NCI-H1092 (cell line): ENCODE results near the gene PDK2.

Source experiments
- DNase-seq: peaks from one replicate; lab custom pipeline; 2025; lab: John Stamatoyannopoulos, UW

PDK2 gene

DNA sequence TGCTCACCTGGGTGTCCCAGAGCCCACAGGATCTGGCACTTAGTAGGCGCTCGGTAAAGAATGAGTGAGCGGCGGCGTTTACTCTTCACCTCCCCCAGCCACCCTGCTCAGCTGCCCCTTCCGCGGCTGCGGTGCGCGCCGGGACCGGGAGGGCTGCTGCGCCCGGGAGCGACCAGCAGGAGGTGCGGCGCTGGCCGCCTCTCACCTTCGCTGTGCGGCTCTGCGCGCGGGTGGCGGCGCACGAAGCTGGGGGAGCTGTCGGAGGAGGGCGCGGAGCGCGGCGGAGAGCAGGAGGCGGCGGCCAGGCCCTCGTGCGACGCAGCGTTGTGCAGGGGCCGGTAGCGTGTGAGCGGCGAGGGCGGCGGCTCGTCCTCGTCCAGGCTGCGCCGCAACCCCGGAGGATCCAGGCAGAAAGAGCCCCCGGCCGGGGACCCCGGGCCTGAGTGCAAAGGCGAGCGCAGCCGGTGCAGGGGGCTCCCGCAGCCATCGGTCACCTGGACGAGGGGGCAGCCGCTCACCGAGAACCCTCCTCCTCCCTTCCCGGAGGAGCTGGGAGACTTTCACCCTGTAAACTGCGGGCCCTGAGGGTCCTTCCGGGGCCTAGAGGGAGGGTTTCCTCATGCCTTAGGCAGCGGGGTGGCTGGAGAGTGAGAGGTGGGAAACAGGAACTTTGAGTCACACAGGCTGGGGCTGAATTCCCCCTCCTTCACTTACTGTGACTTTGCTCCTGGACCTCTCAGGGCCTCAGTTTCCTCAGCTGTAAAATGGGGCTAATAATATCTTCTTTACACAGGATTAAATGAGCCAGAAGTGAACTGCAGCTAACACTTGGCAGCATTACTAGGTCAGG lies 22.3 kb downstream of the PDK2 start:
- peak; percentile 50 for DNase-seq

DNA sequence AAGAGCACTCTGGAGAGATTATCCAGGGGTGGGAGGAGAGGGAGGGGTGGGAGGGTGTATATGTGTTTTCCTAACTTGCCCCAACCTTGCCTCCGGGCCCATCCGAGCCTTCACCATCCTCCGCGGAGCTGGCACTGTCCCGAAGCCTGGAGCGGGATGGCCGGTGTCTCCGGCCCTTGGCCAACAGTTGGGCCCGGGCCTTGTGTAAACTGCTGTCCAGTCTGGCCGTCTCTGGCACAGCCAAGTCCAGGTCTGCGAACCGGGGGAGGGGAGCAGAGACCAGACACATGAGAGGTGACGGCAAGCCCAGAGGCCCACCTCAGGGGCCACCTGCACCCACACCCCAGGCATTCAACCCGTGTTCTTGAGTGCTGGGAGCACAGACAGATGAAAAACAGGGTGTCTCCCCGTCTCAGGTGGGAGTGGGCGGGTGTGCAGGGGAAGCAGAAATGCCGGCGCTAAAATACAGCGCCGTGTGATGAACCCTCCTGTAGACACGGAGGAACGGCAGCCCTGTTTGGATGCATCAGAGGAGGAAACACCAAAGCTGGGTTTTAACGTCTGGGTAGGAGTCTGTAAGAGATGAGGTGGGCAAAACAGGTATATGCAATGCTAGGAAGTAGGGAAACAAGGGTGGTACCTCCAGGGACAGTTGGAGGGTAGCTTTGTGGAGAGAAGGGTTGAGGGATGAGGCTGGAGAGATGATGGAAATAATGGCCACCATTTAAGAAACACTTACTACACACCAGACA lies 23.1 kb downstream of the PDK2 start:
- DNase-seq: no peak

GRCh38 chr17:50118828-50119218 lies 23.7 kb downstream of the PDK2 start:
- no peak for DNase-seq

- DNase-seq: no peak
Observed at GRCh38 chr17:50120475-50121253, 25.5 kb downstream of the PDK2 start.

- DNase-seq: no peak
Observed at GRCh38 chr17:50122945-50123344, 27.8 kb downstream of the PDK2 start.

DNA sequence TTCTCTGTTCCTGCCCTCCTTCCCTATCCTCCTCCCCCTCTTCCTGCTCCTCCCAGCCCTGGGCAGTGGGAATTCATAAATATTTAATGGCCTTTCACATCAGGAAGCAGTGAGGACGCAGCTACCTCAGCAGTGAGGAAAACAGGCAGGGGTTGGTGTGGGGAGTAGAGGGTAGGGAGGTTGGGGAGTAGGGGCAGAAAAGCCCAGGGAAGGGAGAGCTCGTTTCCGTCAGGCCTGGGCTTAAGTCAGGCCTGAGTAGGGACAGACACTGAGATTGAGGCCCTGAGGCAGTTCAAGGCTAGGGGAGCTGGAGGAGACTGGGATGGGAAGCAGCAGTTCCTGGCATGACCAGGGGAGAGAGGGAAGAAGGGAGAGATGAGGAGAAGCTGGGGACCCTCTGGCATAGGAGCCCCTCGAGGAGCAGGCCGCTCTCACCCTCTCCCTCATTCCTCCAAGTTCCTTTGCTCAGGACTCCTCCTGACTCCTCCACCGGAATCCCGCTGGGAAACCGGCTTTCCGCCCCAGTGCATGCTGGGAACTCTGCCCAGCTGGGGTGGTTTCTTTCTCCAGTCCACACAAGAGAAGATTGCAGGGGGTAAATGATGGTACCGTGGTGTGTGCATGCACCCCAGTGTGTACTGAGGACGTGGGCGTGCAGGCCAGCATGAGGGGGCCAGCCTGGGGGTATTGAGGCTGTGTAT lies 28.6 kb downstream of the PDK2 start:
- DNase-seq: peak; percentile 12

DNA sequence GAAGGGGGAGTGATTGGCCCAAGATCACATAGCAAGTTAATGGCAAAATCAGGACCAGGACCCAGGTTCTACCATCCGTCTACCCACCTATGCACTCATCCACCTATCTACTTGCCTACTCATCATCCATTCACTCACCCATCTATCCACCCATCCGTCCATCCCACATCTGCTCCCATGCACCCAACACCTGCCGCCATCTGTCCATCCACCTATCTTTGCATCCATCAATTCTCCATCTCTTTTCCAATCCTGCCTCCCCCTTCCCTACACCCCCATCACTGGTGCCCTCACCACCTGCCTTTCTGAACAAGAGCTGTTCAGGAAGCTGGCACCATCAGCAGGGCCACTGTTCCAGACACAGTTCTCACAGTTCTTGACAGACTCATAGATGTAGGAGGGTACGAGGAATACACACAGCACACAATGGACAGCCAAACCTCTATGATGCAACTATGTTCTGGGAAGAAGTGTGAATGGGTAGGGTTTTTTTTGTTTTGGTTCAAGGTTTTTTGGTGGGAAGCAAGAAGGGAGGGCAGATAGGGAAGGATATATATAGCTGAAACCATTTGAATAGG lies 30.4 kb downstream of the PDK2 start:
- no peak for DNase-seq

GRCh38 chr17:50127697-50128361 lies 32.7 kb downstream of the PDK2 start:
- no peak for DNase-seq

- DNase-seq: no peak
Observed at GRCh38 chr17:50128441-50129352, 33.5 kb downstream of the PDK2 start.

- DNase-seq: no peak
Observed at GRCh38 chr17:50129353-50129727, 34.2 kb downstream of the PDK2 start.

DNA sequence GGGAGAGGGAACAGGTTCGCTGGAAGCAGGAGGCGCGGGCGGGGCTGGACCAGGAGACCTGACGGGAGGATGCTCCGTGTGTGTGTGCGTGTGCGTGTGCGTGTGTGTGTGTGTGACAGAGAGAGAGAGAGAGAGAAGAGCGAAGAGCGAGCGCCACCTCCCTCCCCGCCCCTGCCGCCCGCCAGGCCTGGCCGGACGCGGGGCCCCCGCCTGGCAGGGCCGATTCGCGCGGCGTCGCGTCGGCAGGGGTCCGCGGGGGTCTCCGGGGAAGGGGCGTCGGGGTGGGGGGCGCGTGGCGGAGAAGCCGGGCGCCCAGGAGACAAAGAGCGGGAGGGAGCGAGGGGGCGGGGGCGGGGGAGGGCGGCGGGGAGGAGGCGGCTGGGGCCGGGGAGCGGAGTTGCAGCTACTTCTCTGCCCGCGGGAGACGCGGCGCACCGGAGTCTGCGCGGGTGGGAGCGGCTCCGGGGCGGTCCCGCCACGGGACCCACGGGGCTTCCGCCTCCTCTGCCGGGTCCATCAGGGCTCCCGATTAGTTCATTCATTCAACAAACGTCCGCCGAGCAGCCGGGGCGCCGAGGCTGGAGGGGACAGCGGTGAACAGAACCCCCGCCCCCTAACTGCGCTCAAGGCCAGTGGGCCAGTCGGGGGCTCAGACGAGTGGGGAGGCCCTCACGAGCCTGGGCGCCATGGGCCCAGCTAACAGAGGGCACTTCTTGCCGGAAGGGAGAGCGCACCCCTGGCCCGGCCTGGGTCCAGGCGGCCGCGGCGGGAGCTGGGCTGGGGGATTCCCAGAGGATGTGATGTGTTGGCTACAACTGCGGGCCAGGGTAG lies 34.8 kb downstream of the PDK2 start, which contains the start of gene SAMD14:
TSS of gene SAMD14 (minus strand) at position 433 of the 831 bp plus-strand sequence. CDS start 5,201 bp downstream, outside the sequence.
- no peak for DNase-seq

DNA sequence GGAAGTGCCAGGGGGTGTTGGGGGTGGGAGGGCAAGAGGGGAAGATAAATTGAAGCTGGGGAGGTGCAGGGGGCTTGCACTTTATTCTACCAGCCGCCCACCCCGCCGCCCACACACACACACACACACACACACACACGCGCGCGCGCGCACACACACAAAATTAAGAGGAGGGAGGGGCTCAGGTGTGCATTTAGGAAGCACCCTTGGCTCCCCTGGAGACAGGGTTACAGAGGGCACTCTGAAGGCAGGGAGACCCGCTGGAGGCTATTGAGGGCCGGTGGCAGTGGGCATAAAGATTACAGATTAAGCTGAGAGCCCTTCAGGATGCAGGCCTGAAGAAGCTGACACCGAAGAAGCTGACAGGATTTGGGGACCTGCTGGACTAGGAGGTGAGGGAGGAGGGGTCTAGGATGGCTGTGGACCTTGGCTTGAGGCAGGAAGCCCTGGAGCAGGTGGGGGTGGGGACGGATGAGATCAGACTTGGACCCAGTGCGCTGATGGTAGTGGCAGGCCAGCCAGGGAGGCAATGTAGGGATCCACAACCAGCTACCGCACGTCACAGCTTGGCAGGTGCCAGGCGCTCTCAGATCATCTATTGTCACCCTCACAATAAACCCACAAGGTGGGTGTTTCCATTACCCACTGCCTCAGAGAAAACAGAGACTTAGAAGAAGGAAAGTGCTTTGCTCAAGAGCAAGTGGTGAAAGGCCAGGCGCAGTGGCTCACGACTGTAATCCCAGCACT lies 35.6 kb downstream of the PDK2 start:
- DNase-seq: no peak

- no peak for DNase-seq
Observed at GRCh38 chr17:50132104-50132794, 37.1 kb downstream of the PDK2 start.

- no peak for DNase-seq
Observed at GRCh38 chr17:50133028-50133768, 38.0 kb downstream of the PDK2 start.

GRCh38 chr17:50133769-50134099 lies 38.6 kb downstream of the PDK2 start:
- no peak for DNase-seq

- no peak for DNase-seq
Observed at GRCh38 chr17:50134206-50135110, 39.3 kb downstream of the PDK2 start.
